ENCODE measurements around the gene PXMP4.

The PXMP4 gene

DNA sequence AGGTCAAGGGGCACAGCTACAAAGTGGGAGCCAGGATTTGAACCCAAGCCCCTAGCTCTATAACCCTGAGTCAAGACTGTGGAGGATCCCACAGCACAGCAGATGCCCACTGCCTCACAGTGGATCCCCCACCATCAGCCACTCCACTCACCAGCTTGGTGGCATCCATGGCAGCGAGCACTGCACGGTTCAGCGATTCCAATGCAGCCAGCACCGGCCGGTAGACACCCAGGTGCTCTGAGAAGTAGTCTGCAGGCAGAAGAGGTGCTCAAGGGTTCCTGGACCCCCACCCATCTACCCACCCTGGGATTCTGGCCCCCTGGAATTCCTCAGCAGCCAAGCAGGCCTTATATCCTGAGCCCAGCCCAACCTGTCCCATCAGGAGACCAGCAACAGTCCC is 50.9 kb downstream of the PXMP4 start:
- CTCF ChIA-PET = interaction anchor here (1.1 to 4.7 kb wide), 6 partner anchors 11 to 368 kb away, joined by 3 to 43 read pairs (median 9); no protein-coding TSS in a partner anchor
- no peak overlapping the region for H3K27ac Mint-ChIP-seq

DNA sequence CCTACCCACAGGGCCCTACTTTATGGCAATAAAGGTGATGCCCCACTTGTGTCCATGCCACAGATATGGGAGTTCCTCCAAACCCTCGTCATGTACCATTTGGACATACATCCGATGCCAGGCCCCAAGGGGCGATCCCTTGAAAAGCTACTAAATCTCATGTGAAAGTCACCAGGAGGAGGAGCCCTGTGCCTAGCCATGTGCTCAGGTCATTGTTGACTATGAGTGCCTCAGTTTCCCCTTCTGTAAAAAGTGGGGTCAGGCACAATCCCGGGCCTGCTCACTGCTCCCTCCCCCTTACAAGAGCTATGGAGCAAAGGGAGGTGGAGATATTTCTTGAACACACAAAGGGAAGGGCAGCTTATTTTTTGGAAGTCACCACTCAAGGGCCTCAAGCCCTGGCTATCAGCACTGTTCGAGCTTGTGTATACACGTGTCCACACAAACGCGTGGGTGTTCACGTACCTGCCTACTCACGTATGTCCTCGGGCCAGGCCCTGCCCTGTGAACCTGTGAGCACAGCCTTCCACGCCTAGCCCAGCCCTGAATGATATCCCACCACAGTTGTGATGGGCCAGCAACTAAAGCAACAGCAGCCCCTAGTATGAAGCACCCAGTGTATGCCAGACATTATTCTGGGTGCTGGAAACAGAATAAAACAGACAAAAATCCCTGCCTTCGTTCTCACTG is 51.5 kb downstream of the PXMP4 start:
- Mint-ChIP-seq H3K27me3 (no peaks in the 10 kb centered on the region), H3K36me3 (peaks cover 36% of the 10 kb centered on the region), H3K27ac (peak overlapping the region; percentile 73), H3K9me3 (no peaks in the 10 kb centered on the region), H3K4me1 (peaks cover 69% of the 10 kb centered on the region), H3K4me3 (peak overlapping the region; percentile 93)
- no peak for DNase-seq
- CTCF ChIA-PET = interaction anchor here (0.7 to 4.7 kb wide), 19 partner anchors 11 to 368 kb away, joined by 3 to 43 read pairs (median 4); partner anchors contain the start of genes CDK5RAP1 and PXMP4

More for the DNA sequence above, 50.9 kb downstream of the PXMP4 start:
- Mint-ChIP-seq H3K36me3 (peaks cover 38% of the 10 kb centered on the region), H3K4me3 (no peak overlapping the region), H3K4me1 (peaks cover 69% of the 10 kb centered on the region), H3K9me3 (no peaks in the 10 kb centered on the region), H3K27me3 (no peaks in the 10 kb centered on the region)
- no peak for DNase-seq

DNA sequence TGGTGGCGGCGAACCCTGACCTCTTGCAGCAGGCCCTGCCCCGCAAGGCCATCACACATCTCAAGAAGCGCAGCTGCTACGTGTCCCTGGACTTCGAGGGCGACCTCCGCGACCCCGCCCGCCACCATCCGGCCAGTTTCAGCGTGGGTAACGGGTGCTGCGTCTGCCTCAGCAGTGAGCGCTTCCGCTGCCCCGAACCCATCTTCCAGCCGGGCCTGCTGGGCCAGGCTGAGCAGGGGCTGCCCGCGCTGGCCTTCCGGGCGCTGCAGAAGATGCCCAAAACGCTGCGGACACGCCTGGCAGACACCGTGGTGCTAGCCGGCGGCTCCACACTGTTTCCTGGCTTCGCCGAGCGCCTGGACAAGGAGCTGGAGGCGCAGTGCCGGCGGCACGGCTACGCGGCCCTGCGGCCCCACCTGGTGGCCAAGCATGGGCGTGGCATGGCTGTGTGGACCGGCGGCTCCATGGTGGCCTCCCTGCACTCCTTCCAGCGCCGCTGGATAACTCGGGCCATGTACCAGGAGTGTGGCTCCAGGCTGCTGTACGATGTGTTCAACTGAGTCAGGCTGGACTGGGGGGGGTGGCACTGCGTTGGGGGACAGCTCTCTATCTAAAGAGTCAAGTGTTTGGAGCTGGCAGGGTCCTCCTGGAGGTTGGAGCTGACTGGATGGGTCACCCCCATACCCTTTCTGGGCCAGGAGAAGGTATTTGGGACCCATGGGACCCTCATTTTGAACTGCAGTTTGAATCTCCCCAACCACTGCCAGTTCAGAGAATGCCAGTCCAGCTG is 52.2 kb downstream of the PXMP4 start:
- peak overlapping the region; percentile 93 for H3K4me3 Mint-ChIP-seq
- CTCF ChIA-PET = interaction anchor here (0.6 to 4.7 kb wide), 21 partner anchors 12 to 367 kb away, joined by 3 to 43 read pairs (median 4); partner anchors contain the start of genes CDK5RAP1 and PXMP4
- H3K9me3 Mint-ChIP-seq = no peaks in the 10 kb centered on the region
- H3K27me3 Mint-ChIP-seq = no peaks in the 10 kb centered on the region
- peaks cover 65% of the 10 kb centered on the region for H3K4me1 Mint-ChIP-seq
- DNase-seq = peak; percentile 80
- H3K36me3 Mint-ChIP-seq = peaks cover 35% of the 10 kb centered on the region
- H3K27ac Mint-ChIP-seq = peak overlapping the region; percentile 77

DNA sequence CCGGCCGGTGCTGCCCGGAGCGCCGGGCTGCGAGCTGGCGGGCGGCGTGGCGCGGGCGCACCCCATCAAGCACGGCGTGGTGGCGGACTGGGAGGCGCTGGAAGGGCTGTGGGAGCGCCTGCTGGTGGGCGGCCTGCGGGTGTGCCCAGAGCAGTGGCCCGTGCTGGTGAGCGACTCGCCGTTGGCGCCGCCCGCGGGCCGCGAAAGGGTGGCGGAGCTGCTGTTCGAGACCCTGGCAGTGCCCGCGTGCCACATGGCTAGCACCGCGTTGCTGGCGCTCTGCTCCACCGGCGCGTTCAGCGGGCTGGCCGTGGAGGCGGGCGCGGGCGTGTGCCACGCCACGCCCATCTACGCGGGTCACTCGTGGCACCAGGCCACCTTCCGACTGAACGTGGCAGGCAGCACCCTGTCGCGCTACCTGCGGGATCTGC is 52.9 kb downstream of the PXMP4 start:
- Mint-ChIP-seq H3K27ac (peak overlapping the region; percentile 77), H3K36me3 (peaks cover 32% of the 10 kb centered on the region), H3K27me3 (no peaks in the 10 kb centered on the region), H3K4me1 (peaks cover 65% of the 10 kb centered on the region), H3K4me3 (peak overlapping the region; percentile 93), H3K9me3 (no peaks in the 10 kb centered on the region)
- CTCF ChIA-PET = interaction anchor here (0.6 to 4.7 kb wide), 18 partner anchors 13 to 290 kb away, joined by 3 to 43 read pairs (median 4); partner anchors contain the start of gene PXMP4
- peak; percentile 56 for DNase-seq

DNA sequence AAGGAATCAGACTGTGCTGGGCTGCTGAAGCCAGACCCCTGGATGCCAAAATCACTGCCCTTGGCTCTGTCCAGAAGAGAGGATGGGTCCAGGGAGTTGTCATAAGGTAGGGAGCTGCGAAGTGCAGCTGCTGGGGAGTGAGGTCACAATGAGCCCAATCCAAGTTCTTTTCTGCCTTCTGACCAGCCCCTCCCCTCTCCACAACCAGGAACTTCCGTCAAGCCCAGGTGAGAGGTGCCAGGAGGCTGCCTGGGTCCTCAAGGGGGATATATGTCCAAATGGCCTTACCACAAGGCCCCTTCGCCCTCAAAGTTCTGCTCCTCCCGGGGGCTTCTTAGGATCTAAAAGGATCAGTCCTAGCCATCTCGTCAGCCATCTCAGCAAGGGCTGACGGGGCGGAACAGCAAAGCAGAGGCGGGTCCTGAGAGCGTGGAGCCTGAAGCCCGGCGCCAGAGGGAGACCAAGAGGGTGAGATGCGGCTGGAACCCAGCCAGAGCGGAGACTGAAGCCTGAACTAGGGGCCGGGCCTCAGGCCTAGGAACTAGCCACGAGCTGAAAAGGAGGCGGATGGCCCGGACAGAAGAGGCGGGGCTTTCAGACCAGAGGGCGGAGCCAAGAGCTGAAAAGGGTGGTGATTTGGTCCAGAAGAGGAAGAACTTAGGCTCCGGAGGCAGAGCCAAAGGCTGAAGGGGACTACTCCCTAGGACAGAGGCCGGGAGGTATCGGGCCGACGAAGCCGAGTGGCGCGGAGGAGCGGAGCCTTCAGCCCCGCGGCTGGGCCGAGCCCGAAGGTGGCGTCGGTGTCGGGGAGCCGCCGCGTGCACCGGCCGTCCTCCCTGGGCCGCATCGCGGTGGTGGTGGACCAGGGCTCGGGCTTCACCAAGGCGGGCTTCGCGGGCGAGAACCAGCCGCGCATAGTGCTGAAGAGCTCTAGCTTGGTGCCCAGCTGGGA is 53.5 kb downstream of the PXMP4 start, which contains the start of gene ACTL10:
TSS of gene ACTL10 (plus strand) at position 651 of the 952 bp plus-strand sequence. CDS start 555 bp downstream, outside the sequence.
- peaks cover 65% of the 10 kb centered on the region for H3K4me1 Mint-ChIP-seq
- H3K36me3 Mint-ChIP-seq = peaks cover 27% of the 10 kb centered on the region
- peak within 1 kb of the TSS; percentile 93 for H3K4me3 Mint-ChIP-seq
- peak within 1 kb of the TSS; percentile 95 for H3K27ac Mint-ChIP-seq
- H3K27me3 Mint-ChIP-seq = no peaks in the 10 kb centered on the region
- CTCF ChIA-PET = interaction anchor here (0.8 to 4.7 kb wide), 12 partner anchors 12 to 222 kb away, joined by 3 to 43 read pairs (median 4); partner anchors contain the start of gene PXMP4
- DNase-seq = peak; percentile 88
- H3K9me3 Mint-ChIP-seq = no peaks in the 10 kb centered on the region

DNA sequence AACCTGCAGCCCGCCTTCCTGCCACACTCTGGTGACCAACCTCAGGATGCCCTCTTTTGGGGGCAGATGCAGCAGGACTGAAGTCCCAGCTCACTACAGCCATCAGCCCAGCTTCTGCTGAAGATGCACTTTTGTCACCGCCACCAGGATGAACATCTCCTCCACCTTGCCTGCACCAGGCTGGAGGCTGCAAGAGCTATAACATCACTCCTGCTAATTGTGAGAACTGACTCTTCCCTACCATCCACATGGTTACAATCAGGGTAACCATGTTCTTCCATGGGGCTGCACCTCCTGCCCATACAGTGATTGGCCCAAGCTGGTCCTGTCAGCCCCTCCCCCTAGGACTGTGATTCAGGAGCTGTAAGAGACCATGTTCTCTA is 55.4 kb downstream of the PXMP4 start:
- no peaks in the 10 kb centered on the region for H3K27me3 Mint-ChIP-seq
- DNase-seq = no peak
- no peaks in the 10 kb centered on the region for H3K9me3 Mint-ChIP-seq
- H3K4me3 Mint-ChIP-seq = peak overlapping the region; percentile 78
- peaks cover 57% of the 10 kb centered on the region for H3K4me1 Mint-ChIP-seq
- CTCF ChIA-PET = interaction anchor here (0.6 to 1.2 kb wide), 5 partner anchors 9 to 264 kb away, joined by 3 to 4 read pairs (median 3); no protein-coding TSS in a partner anchor
- peak overlapping the region; percentile 95 for H3K27ac Mint-ChIP-seq
- peaks cover 17% of the 10 kb centered on the region for H3K36me3 Mint-ChIP-seq

DNA sequence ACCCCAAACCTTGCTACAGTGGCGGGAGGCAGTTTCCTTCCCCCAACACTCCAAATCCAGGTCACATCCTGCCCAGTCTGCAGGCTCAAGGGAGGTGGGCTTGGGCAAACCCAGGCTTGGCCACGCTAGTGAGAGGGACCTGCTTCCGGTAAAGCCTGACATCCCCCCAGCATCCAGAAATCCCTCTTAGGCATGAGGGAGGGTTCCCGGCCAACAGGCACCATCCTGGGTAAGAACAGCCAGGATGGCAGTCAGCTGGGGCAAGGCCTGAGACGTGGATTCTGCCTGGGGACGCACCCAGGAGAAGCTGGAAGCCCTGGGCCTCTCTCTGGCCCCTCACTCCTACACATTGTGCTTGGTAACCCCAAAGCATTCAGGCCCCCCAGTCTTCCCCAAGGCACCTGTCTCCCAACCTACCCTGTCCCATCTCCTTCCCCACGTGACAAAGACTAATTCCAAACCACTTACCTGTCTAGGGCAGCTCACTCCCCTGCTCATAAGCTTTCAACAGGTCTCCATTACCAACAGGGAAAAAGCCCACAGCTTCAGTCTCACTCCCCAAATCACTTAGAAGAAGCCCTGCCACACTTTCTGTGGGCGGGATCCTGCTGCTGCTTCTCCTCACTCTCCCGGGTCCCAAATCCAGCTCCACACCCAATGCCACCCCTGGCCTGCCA is 55.9 kb downstream of the PXMP4 start:
- peaks cover 55% of the 10 kb centered on the region for H3K4me1 Mint-ChIP-seq
- no peak for DNase-seq
- CTCF ChIA-PET = interaction anchor here (0.6 to 1.2 kb wide), 6 partner anchors 9 to 264 kb away, joined by 3 to 5 read pairs (median 3); no protein-coding TSS in a partner anchor
- H3K4me3 Mint-ChIP-seq = peak overlapping the region; percentile 78
- H3K27me3 Mint-ChIP-seq = no peaks in the 10 kb centered on the region
- no peaks in the 10 kb centered on the region for H3K9me3 Mint-ChIP-seq
- H3K27ac Mint-ChIP-seq = peak overlapping the region; percentile 95
- peaks cover 13% of the 10 kb centered on the region for H3K36me3 Mint-ChIP-seq

DNA sequence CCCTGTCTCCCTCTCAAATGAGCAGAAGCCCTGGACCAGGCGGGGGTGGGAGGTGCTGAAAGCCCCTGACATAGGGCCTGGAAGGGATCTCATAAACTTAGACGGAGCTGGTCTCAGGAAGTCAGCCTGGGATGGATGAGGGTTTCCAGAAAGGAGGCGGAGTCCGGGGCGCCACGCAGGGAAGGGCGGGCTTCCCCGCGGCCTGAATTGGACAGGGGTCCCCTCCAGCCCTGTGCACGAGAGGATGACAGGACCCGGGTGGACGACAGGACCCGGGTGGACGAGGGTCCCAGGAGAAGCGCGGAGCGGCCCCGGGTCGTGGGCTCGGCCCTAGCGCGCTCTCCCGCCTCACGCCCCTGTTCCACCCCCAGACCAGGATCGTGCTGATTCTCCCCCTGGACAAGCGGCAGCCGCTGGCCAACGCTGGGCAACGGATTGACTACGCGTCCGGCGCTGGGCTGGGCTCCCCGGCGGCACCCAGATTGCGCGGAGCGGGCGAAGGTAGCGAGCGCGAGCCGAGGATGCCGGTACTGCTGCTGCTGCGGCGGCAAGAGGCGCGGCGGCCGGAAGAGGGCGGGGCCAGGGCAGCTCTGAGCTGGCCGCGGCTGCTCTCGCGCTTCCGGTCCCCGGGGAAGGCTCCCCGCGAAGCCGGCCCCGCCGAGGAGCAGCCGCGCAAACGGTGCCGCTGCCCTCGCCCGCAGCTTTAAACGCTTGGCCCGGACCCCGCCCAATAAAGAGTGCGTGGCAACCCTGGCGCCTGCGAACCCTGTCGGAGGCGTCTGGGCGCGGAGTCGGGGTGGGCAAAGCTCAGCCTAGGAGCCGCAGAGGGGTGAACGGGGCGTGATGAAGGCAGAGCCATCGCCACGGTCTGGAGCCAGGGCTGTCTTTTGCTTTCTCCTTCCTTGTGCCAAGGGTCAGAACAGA is 56.7 kb downstream of the PXMP4 start:
- Mint-ChIP-seq H3K27me3 (no peaks in the 10 kb centered on the region), H3K4me1 (peaks cover 47% of the 10 kb centered on the region), H3K9me3 (no peaks in the 10 kb centered on the region), H3K27ac (peak overlapping the region; percentile 95), H3K36me3 (peaks cover 10% of the 10 kb centered on the region), H3K4me3 (peak overlapping the region; percentile 78)
- DNase-seq = peak; percentile 92
- CTCF ChIA-PET = interaction anchor here (1.1 to 1.8 kb wide), 4 partner anchors 10 to 206 kb away, joined by 3 to 6 read pairs (median 6); no protein-coding TSS in a partner anchor

DNA sequence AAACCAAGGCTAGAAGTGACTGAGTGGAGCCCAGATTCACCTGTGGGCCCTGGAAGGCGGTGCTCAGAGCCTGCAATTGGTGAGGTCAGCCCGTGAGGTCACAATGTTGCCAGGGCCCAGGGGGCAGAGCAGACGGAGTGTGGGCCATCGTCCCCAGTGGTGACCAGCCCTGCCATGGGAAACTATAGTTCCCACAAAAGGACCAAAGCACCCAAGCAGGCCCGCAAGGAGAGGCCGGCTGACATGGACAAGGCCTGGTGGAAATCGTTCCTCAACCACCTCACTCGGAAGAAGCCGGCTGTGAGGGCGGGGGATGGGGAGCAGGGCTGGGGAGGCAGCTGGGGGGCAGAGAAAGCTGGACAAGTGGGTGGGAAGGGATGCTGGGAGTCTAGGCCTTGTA is 57.9 kb downstream of the PXMP4 start, which contains the start of gene C20orf144:
TSS of gene C20orf144 (plus strand) at position 156 of the 400 bp plus-strand sequence. CDS start at position 175, 19 bp downstream.
- CTCF ChIA-PET = interaction anchor here (1.8 kb wide), 1 partner anchor 9 kb away, joined by 6 read pairs; no protein-coding TSS in a partner anchor
- Mint-ChIP-seq H3K27ac (peak within 1 kb of the TSS; percentile 75), H3K4me1 (peaks cover 42% of the 10 kb centered on the region), H3K4me3 (peak within 1 kb of the TSS; percentile 78), H3K27me3 (no peaks in the 10 kb centered on the region), H3K9me3 (no peaks in the 10 kb centered on the region), H3K36me3 (peaks cover 8% of the 10 kb centered on the region)
- DNase-seq = no peak

DNA sequence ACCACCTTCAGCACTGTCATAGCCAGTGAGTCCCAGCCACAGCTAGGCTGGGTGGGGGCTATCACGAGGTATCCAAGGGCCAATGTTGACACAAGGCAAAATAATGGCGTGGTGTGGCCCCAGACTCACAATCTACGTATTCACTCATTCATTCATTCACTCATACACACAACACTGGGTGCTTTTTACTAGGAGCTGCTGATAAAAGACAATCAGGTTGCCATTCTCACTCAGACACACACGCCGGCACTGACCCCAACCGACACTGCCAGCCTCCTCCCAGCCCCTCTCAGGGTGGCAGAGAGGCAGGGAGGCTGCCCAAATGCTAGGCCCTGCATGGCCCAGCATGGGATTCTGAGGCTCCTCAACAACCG is 59.4 kb downstream of the PXMP4 start:
- no peaks in the 10 kb centered on the region for H3K9me3 Mint-ChIP-seq
- H3K27me3 Mint-ChIP-seq = no peaks in the 10 kb centered on the region
- H3K4me1 Mint-ChIP-seq = peaks cover 32% of the 10 kb centered on the region
- CTCF ChIA-PET = no interaction called here
- peaks cover 4% of the 10 kb centered on the region for H3K36me3 Mint-ChIP-seq
- no peak overlapping the region for H3K4me3 Mint-ChIP-seq
- DNase-seq = no peak
- no peak overlapping the region for H3K27ac Mint-ChIP-seq

DNA sequence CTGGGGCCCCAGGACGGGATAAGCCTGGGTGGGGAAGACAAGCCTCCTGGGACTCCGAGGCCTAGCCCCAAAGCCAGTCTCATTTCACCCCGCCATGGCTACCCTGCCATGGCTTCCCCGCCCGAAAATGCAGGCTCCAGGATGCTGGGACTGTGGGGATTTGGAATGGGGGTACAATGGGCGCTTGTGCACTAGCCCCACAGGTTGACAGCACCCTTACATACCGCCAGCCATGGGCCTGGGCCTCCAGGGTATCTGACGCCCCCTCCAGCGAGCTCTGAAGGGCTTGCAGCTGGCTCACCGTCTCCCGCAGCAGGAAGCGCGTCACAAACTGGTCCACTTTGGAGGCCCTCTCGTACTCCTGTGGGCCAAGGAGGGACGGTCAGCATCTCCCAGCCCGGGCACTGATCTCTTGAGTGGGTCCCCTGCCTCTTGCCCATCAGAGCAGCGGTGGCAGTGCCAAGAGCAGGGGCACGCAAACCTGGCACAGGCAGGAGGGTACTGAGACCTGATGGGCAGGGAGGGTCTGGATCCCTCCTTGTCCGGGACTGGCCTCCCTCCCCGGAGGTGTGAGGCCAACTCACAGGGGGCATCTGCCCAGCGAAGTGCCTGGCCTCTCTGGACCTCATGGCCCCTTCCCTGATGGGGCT is 60.0 kb downstream of the PXMP4 start:
- Mint-ChIP-seq H3K27ac (no peak overlapping the region), H3K36me3 (peaks cover 4% of the 10 kb centered on the region), H3K27me3 (no peaks in the 10 kb centered on the region), H3K4me1 (peaks cover 27% of the 10 kb centered on the region), H3K4me3 (no peak overlapping the region), H3K9me3 (no peaks in the 10 kb centered on the region)
- no peak for DNase-seq
- CTCF ChIA-PET = no interaction called here
